Neural progenitor cell (in vitro differentiated cells): ENCODE results near the gene HBA1.

ENCODE experiments used
- CTCF ChIP-seq: fragments of 200-600 bp; sonication (generic); IDR thresholded peaks from 2 replicates; pipeline ENCODE4 v1.5.1; 2017; ENCODE audit warnings: antibody characterized with exemption, mild to moderate bottlenecking
- EZH2 ChIP-seq: fragments of 200-600 bp; sonication (generic); IDR thresholded peaks from 2 replicates; pipeline ENCODE4 v1.6.1; 2017; ENCODE audit warnings: antibody characterized with exemption, mild to moderate bottlenecking, moderate library complexity

- TF ChIP-seq CTCF (no peak), EZH2 (no peak)
Measured at GRCh38 chr16:149024-149660, 27.3 kb upstream of the HBA1 start.
